MV-4-11 (cell line): ENCODE results near the gene ZNF326.

ENCODE experiments used
- DNase-seq: peaks from one replicate; lab custom pipeline; 2025; lab: John Stamatoyannopoulos, UW

Gene ZNF326

GRCh38 chr1:89994805-89995597, at the start of gene ZNF326:
Gene ZNF326, plus strand, starts transcription at chr1:89995110. Its CDS starts 148 bp downstream, at chr1:89995258.
- peak; percentile 91 for DNase-seq

DNA sequence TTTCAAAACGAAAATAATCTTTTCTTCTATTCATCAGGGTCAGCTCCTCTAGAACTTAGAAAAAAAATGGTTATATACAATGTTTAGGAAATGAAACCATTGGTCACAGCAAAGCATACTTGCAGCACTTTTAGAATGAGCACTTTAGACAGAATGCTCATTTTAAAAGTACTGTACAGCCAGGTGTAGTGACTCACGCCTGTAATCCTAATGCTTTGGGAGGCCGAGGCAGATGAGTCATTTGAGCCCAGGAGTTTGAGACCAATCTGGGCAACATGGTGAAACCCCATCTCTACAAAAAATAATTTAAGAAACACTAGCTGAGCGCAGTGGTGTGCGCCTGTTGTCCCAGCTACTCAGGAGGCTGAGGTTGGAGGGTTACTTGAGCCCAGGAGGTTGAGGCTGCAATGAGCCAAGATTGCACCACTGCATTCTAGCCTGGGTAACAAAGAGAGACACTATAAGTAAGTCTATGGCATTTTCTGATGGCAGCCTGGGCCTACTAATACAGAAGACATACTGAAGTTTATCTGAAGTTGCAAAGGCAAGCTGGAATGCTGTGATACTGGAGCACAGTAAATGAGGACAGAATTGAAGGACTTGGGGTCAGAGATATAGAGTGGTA, 48.9 kb upstream of the ZNF326 start:
- peak; percentile 41 for DNase-seq

DNA sequence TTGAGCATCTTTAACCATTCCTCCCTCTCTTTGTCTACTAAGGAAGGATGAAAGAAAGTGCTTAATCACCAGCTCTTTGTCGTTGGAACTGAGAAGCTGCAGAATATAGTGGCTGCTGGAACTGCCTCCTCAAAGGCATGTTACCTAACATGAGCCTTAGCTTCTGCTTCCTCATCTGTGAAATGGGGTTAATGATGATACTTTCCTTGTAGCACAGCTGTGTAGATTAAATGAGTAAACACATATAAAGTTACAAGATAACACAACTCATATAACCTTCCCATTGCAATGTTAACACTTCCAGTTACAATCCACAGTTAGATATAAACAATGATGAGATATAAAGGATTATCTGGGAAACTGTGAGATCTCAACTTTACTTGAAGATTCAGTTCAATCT, 48.4 kb upstream of the ZNF326 start:
- DNase-seq: no peak

GRCh38 chr1:89948722-89949345, 46.1 kb upstream of the ZNF326 start:
- DNase-seq: no peak

DNA sequence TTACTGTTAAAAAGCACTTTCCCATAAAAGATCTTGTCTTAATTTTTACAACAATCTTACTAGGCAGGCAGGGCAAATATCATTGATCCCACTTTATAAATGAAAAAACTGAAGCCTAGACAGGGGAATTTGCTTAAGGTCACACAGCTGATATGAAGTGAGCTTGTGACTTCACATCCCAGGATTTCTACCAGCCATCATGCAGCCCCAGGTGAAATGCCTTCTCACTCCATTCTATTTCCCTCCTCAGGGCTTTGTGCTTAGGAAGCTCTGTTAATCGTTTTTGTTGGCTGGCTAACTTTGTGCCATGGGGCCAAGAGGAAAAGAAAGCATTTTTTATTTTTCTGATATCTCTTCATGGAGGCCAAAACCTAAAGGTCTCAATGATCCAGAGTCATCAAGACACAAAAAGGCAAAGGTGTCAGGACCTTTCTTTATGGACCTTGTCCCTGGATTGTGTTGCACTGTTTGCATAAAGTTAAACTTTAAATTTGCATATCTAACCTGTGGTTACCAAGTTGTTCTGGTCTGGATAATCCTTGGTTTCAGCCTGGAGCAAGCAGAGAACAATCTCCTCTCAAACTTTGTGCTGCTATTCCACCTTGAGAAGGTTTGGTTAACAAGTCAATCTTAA, 44.8 kb upstream of the ZNF326 start:
- DNase-seq: no peak

DNA sequence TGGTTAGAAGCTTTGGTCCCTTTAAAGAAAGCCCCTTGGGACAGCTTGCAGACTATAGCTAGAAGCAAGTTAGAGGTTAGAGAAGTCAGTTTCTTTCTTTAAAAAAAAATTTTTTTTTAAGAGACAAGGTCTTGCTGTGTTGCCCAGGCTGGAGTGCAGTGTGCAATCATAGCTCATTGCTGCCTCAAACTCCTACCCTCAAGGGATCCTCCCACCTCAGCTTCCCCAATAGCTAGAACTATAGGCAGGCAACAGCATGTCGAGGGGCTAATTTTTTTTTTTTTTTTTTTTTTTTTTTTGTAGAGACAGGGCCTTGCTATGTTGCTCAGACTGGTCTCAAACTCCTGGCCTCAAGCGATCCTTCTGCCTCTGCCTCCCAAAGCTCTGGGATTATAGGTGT, 44.2 kb upstream of the ZNF326 start:
- no peak for DNase-seq

DNA sequence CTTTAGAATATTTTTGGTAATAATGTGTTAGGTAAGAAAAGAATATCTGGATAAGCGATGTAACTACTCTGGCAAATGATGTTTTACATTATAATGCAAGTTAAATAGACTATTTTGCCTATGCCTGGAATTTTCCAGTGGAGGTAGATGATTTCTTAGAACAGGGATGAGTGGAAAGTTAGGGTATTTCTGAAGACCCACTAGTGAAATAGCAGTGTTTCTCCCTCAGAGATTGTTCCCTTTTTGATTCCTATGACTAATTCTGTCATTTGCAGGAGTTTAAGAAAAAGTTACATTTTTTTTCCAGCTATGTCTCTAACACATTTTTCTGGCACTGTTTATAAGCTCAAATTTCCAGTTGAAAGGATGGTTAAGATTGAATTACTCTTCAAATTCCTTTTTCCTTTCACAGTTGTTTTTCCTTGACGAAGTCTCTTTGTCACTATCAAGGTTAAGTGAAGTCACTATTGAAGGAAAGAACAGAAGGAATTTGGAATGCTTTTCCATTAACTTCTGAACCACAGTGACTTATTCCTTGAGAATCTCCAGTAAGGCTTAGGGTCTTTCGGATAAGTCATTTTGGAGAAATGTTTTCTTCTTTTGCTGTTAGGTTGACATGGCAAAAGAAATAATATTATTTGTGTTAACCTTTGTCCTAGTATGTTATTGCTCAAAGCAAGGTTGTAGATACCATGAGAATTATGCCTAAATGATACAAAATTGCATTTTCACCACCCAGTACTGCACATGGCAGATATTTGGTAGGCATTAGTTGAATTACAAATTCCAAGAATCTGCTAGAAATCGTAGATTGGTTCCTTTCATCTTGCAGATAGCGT, 42.9 kb upstream of the ZNF326 start:
- no peak for DNase-seq

GRCh38 chr1:89952605-89953130, 42.2 kb upstream of the ZNF326 start:
- no peak for DNase-seq

DNA sequence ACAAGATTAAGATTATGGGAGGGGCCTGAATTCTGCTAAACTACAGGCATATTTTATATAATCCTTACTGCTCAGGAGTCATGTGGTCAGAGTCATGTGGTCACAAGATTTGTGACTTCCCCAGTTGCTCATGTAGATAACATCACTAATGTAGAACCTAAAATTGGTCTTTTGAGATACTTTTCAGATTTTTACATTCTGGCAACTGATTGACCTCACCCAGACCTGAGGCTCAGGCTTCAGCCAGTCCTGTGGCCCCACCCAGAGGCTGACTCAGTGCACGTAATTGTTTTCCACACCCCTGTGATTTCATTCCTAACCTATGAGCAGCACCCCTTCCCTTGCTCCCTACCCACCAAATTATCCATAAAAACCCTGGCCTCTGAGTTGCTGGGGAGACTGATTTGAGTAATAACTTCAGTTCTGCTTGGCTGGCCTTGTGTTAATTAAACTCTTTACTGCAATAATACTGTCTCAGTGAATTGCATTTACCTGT, 41.7 kb upstream of the ZNF326 start:
- peak; percentile 53 for DNase-seq

GRCh38 chr1:89953929-89954328, 41.0 kb upstream of the ZNF326 start:
- DNase-seq: no peak

DNA sequence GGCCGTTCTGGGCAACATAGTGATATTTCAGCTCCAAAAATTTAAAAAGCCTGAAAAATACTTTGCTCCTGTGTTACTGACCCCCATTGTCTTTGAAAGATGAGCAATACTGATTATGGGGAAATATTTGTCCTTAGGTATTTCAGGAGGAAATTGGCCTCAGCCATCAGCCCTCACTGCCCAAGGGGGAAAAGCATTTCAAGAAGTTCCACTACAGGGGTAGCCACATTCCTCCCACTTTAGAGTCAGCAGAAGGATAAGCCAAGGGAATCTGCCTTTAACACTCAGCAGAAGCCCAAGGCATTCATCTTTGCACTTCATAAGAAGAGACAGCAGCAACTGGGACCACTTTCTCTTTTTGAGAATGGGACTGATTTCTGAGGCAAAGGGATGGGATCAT, 40.5 kb upstream of the ZNF326 start:
- no peak for DNase-seq

- DNase-seq: no peak
Measured at GRCh38 chr1:89955311-89956205, 39.4 kb upstream of the ZNF326 start.

DNA sequence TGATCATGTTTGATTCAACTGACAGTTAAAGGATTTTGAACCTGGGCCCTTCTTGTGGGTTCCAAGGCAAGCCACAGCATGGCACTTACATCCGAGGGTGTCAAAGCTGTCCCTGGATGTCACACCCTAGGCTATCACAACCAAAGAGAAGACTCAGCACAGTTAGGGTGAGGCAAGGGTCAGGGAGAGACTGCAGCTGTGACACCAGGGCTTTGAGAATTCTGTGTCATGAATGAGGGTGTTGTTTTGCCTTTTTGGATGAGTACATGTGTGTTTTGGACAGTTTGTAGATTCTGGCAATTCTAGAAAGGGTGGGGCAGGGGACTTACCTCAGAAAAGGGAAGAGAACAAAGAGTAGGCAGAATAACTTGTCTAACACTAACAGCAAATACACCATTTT, 37.8 kb upstream of the ZNF326 start:
- DNase-seq: peak; percentile 34

DNA sequence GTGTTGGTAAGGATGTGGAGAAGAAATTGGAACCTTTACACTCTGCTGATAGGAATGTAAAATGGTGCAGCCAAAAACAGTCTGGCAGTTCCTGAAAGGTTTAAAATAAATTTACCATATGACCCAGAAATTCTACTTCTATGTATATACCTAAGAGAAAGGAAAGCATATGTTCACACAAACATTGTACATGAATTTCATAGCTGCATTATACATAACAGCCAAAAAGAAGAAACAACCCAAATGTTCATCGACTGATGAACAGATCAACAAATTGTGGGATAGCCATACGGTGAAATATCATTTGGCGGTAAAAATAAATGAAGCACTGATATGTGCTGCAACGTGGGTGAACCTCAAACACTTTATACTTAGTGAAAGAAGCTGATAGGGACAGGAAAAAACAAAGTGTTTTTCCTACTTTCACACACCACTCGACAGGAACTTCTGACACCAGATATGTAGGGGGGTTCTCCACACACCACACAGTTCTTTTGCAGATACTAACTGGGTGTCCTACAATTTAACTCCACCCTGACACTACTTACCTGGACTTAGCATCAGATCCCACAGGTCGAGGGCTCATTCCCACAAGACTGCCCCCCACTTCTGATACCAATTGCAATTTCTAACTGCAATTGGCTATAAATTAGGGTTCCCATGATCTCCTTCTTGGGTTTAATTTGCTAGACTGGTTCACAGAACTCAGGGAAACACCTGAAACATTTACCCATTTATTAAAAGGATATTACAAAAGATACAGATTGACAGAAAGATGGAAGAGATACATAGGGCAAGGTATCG, 35.9 kb upstream of the ZNF326 start:
- no peak for DNase-seq

- DNase-seq: no peak
Measured at GRCh38 chr1:89959719-89960118, 35.2 kb upstream of the ZNF326 start.

GRCh38 chr1:89962024-89962741, 32.7 kb upstream of the ZNF326 start:
- DNase-seq: no peak

- DNase-seq: no peak
Measured at GRCh38 chr1:89962742-89963075, 32.2 kb upstream of the ZNF326 start.

GRCh38 chr1:89965193-89965768, 29.6 kb upstream of the ZNF326 start:
- DNase-seq: no peak

DNA sequence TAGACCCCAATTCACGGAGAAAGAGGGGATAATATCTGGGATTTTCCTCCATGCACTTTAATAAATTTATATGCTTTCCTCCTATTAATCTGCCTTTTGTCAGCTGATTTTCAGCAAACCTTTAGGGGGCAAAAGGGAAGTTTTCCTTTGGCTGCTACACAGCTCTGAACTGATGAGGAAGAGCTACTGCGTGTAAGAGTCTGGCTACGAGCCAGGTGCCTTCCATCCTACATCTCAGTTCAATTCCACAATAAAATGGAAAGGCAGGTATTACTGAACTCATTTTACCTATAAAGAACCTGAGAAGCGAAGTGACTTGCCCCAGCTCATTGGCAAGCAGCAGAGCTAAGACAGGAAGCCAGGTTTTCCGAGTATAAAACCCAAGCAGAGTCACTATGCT, 28.3 kb upstream of the ZNF326 start:
- DNase-seq: no peak
